GM18951 (cell line): ENCODE measurements around the gene ARHGAP26.

ENCODE experiments used
- POLR2A ChIP-seq: IDR thresholded peaks from 4 replicates; pipeline ENCODE4 v1.6.1; 2011; ENCODE audit warnings: mild to moderate bottlenecking; ENCODE audit not compliant: insufficient read length, insufficient read depth; ENCODE audit errors: extremely low read depth
- in situ Hi-C: fragments of 300-500 bp; cut with MboI; formaldehyde crosslinking; loops from one replicate; pipeline ENCODE4 v1.12.0; 2022; ENCODE audit warnings: low sequenced_read_pairs, mixed read lengths, inconsistent platforms; ENCODE audit not compliant: unreplicated experiment

The ARHGAP26 gene

DNA sequence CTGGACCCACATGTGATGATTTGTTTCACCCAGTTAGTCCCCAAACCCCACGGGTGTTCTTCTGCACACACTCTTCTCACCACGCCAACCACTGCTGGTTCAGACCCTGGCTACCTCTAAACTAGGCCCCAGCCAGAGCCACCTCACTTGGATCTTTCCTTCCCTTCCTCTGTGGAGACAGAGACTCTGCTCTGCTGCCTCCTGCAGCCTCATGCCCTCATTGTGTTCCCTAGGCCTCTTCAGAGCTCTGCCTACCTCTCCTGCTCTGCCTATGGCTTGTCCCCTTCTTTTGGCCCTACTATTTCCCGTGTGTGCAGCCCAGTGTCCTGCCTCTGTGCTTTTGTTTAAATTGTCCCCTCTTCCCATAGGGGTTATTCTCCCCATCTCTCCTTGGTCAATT is 79.7 kb downstream of the ARHGAP26 start:
- in situ Hi-C loops: no loop called here
- TF ChIP-seq POLR2A: no peak

DNA sequence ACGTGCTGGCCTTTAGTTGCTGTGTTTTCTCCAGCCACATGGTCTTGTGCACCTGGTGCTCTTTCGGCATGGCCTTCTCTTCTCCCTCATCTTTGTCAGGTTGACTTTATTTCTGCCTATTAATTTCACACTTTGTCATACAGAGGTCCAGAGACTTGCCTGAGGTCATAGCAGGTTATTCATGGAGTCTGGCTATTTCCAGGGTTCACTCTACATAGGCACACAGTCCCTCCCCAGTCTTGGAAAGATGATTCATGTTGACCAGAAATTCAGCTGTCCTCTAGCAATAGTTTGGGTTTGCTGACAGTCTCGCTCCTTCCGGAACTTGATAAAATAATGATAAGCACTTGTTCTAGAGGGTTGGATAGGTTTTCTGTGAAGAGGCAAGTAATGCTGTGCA is 81.6 kb downstream of the ARHGAP26 start:
- TF ChIP-seq POLR2A: no peak

DNA sequence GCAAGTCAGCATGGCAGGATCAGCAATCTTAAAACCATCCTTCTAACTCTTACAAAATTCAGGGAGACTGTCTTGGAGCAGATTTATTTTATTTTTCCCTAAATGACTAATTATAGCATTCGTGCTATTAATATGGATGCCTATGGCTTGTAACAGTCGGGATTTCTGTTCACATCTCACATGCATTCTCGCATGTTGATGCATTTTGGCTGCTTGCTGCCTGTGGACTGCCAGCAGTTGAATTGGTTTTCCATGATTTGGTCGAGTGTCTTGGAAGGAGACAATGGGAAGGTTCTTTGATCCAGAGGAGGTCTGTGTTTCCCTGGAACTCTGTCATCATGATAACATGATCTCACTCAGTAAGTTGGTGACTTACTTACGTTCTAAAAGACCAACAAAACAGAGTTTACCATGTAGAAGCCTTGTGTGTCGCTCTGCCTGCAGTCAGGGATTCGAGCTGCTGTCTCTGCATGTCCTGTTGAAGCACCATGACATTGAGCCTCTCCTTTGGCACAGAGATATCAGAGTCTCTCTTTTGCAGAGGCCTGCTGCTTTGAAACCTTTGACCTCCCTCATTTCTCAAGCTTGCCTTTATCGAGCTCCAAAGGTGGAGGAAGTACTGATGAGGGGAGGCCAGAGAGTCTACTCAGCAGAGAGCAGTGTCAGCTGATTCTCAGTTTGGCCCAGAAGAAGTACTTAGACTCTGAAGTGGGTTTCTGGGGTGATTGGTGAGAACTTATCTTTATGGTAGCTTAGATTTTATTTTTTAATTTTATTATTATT is 82.4 kb downstream of the ARHGAP26 start:
- TF ChIP-seq POLR2A: no peak
- in situ Hi-C loops: no loop called here

More for the DNA sequence above, 81.6 kb downstream of the ARHGAP26 start:
- in situ Hi-C loops: no loop called here

DNA sequence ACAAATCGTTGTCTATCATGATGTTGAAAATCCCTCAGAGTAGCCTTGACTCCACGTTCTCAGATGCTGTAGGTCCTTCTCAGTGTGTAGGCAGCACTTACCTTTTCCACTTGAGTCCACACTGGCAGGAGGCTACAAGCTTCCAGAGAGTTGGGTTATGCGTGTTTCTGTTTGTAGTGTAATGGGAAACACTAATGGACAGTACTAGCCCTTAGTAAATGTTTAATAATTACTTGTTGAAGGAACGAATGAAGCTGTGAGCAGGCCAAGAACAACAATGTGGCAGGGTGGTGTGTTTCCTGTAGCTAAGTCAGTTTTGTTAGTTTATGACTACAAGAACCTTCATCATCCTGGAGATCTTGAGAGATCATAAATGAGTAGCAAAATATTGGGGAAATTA is 83.5 kb downstream of the ARHGAP26 start:
- TF ChIP-seq POLR2A: no peak
- in situ Hi-C loops: no loop called here

DNA sequence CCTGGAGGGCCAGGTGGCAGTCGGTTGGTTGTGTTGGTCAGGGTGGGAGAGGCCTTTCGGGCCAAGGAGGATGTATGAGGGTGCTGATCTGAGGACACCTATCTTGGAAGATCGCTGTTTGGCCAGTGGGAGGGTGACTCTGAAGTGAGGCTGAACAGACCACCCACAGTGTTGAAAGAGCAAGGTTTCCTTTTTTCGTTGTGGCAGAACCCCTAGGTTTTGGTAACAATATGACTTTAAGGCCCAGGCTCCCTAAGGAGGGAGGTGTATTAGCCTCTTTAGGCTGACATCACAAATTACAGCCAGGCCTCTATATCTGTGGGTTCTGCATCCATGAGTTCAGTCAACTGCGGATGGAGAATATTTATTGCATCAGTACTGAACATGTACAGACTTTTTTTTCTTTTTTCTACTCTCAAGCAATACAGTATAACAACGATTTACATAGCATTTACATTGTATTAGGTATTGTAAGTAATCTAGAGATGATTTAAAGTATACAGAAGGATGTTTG is 86.1 kb downstream of the ARHGAP26 start:
- in situ Hi-C loops: no loop called here
- no peak for TF ChIP-seq POLR2A

DNA sequence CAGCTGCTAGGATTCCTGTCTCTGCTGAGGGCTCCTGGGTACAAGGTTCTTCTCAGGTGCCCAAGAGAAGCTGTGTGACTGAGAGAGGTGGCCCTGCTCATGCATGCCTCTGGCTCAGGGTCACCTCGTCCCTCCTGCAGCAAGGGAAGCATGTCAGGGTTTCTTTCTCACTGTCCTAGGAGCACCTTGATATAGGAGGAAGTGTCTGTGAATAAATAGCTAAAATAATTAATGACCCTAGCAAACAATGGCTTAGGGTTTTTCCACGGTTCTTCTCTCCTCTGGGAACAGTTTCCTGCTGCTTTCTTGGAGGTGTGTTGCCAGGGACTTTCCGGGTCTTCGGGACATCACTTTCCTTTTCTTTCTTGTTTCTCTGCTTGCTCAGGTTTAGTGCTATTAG is 87.2 kb downstream of the ARHGAP26 start:
- no peak for TF ChIP-seq POLR2A
- in situ Hi-C loops: no loop called here

DNA sequence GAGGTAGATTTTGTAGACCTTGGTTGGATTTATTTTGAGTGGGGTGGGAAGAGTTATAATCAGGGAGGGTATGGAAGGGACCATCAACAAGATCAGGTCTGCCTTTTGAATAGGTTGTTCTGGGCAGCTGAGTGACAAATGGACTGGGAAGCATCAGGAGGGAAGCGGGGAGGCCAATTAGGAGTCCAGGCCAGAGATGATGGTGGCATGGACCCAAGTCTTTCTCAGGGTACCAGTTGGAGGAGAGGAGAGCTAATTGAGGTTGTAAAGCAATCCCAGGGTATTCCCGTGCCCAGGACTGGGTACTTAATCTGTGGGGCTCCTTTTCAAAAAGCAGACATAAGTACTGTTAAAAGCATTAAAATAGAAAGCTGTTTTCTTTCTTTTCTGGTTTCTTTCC is 88.9 kb downstream of the ARHGAP26 start:
- TF ChIP-seq POLR2A: no peak
- in situ Hi-C loops: no loop called here

DNA sequence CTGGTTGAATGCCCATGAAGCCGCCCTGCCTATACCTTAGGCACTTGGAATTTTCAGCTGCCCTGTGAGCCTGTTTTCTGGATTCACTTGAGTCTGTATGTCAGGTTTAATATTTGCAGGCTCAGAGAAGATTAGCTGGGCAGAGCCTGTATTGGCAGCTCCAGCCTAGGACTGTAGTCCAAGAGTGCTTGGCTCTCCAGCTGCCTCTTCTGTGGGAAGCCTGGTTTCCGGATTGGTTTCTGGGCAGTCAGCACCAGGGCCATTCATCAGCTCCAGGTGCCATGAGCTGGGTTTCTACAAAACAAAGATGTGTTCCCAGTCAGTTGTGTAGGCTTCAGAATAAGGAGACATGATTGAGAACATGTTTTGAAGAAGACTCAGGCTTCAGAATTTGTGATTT is 90.1 kb downstream of the ARHGAP26 start:
- in situ Hi-C loops: no loop called here
- no peak for TF ChIP-seq POLR2A

DNA sequence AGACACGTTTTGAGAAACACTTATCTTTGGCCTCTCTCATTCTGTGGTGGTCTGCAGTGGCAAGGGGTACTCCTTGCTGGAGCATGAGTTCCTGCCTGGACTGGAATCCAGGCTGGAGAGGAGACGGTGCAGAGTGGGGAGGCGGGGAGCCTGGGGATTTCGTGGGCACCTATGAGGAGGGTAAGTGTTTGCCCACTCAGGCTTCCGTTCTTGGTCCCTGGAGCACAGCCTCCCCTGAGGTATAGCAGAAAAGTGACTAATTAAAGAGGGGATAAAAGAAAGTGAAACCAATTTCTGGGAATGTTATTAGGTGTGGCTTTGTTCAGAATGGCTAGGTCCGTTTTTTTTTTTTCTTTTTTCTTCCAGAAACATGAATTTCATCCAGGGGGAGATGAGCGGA is 90.8 kb downstream of the ARHGAP26 start:
- no peak for TF ChIP-seq POLR2A
- in situ Hi-C loops: no loop called here

DNA sequence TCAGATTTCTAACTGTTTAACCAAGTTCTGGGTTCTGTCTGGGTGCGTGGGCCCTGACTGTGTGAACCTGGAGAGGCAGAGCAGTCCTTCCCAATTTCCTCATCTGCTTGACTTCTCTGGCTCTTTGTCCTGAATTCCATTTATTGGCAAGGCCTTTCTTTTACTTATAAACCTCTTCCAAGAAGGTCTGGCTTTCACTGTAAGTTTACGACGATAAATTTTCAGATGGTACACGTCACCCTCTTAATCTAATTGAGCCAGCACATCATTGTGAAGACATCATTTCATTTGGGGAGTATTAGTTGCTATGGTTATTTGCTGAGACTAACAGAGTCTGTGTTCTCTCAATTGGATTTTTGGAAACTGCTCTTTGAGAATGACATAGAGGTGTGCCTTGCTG is 92.4 kb downstream of the ARHGAP26 start:
- in situ Hi-C loops: no loop called here
- TF ChIP-seq POLR2A: no peak

DNA sequence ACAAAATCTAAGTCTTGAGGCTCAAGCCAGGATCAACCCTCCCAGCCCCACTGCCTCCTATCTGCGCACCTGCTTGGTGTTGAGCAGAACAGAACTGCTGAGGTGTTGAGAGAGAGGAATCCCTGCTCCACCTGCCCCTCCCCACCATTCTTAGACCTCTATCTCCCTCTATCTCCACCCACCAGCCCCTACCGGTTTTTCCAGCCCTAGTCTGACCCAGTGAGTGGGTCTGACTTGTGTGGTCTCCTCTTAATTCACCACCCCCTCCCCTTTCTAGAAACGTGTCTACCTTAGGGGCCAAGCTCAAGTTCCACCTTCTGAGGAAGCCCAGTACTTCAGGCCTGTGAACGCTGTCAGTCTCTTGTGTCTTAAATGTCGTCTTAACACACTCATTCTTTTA is 93.7 kb downstream of the ARHGAP26 start:
- TF ChIP-seq POLR2A: no peak
- in situ Hi-C loops: no loop called here

DNA sequence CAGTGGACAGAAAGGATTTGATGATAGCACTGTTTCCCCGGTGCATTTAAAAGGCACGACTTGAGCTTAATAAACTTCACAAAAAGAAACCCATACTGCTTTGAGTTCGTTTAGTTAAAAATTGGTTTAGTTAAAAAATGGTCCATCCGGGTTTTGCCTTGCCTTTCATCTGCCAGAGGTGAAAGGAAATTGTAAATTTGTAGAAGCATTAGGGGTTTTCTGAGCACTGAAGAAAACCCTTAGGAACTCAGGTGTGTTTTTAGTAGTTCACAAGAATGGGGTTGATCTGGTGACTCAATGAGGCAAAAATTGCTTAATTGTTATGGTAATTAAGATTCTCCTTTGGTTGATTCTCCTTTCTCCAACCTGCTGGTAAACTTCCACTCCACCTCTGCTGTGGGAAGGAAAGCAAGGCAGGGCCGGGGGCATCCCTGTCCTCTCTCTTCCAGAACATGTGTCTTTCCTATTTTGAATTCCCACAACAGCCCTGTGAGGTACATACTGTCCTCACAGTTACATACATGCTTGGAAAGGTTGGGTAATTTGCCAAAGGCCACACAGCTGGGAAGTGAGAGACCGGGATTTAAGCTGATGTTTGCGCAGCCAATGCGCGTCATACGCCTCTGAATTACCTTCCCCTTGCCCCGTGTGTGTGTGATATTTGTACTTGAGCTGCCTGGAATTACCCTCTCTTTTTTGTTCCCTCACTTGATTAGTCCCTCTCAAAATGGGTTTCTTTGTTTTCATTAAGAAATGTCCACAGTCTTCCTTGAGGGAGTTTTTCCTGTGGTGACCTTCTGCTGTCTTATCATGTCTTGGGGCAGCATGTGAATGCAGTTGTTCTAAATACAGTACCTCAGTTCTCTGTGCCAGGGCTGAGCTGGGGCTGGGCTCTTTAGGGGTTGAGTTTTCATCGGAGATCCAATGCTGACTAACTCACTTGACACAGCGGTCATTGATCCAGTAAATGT is 94.4 kb downstream of the ARHGAP26 start:
- TF ChIP-seq POLR2A: no peak
- in situ Hi-C loops: no loop called here

DNA sequence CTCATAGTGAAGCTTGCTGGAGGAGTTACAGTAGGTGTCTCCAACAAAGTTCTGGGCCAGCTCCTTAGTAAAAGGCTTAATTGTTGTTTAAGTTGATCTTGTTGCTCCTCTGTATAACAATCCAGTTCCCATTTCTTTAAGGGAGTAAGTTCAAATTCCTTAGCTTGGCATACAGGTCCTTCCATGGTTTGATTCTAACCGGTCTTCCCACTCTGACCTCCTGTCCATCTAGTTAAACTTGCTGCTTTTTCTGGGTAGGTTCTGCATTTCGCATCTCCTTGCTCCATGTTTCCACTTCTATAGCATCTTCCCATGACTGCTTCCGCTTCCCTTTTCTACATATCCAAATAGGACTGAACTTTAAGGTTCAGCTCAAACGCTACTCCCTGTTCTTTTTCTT is 95.5 kb downstream of the ARHGAP26 start:
- no peak for TF ChIP-seq POLR2A
- in situ Hi-C loops: no loop called here
